Right lung (tissue), 5 donors: Measurements from ENCODE around the gene ACLY. TPM values are rescaled to one million over a fixed set of nuclear protein-coding genes. Genes with fewer than 3 reads are reported as not detected.
"Not testable (repeated sequence)": the region's sequence is repeated elsewhere in the genome, so short reads cannot be mapped to it uniquely, and the experiment has no call there.

ENCODE experiments used
- DNase-seq, 2 donors: peaks; one replicate each; pipeline ENCODE4 v3.0.0-alpha.2; 2013
- polyA plus RNA-seq, 5 donors: library from polyadenylated mRNA; unstranded; fragments of 120-200 nt; gene quantifications; one replicate each; pipeline versions ENCODE4 v1.2.1 to v1.2.3, GENCODE V29; 2013; ENCODE audit warnings: inconsistent platforms in 1 of 5, low replicate concordance in 1 of 5; ENCODE audit not compliant: insufficient read length in 5 of 5, insufficient read depth in 1 of 5

ACLY gene
- polyA plus RNA-seq, 5 donors, result 69.8 to 87.7 (median 72.1) TPM

DNA sequence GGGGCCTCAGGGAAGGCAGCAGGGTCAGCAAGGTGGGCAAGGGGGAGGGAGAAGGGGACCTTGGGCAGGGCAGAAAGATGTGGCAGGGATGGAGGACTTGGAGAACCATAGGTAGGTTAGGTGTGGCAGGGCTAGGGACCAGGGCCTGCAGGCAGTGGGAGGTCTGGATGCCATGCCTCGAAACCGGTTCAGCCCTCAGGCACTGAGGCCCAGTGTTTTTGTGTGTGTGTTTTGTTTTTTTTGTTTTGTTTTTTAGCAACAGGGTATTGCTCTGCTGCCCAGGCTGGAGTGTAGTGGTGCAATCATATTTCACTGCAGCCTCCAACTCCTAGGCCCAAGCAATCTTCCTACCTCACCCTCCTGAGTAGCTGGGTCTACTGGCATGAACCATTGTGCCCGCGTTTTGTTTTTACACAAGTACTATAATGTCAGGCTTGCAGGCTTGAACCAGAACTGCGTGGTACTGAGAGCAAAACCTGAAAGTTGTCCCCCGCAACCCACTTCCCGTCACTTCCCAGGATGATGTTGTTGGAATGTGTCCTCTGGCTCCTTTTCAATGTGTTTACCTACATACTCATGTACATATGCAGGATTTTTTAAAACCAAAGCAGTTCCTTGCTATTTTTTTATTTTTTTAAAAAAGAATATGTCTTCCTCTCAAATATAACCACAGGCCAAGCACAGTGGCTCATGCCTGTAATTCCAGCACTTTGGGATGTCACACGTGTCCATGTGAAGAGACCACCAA is 24.0 kb upstream of the ACLY start:
- DNase-seq, result no peak

DNA sequence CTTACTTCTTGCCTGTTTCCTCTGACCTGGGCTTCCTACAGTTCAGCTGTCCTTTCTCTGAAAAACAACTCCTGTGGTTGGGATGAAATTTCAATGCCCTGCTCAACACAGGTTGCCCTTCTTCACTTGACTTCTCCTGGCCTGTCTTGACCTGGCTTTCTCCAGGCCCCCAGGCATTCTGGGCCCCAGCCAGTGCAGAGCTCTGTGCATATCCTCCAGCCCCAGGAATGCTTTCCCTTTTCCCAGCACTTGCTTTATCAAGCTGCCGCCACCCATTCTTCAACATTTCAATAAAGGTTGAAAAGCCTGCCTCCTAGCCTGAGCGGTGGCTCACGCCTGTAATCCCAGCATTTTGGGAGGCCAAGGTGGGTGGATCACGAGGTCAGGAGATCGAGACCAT is 22.4 kb upstream of the ACLY start:
- DNase-seq, result no peak

DNA sequence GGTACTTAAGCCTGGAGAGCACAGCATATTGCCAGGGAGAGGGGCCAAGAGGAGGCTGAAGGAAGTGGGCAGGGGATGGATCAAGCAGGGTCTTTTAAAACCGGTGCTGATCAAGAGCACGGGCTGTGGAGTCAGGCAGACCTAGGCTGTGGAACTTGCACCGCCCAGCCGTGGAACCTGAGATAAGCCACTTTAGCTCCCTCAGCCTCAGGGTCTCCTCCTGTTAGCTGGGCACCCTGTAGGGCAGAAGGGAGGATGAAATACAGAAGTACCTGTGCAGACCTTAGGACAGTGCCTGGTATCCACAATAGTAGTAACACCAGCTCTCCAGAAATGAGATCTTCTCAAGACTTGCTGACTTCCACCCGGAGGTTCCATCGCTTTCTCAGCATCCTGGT is 20.9 kb upstream of the ACLY start:
- no peak for DNase-seq

DNA sequence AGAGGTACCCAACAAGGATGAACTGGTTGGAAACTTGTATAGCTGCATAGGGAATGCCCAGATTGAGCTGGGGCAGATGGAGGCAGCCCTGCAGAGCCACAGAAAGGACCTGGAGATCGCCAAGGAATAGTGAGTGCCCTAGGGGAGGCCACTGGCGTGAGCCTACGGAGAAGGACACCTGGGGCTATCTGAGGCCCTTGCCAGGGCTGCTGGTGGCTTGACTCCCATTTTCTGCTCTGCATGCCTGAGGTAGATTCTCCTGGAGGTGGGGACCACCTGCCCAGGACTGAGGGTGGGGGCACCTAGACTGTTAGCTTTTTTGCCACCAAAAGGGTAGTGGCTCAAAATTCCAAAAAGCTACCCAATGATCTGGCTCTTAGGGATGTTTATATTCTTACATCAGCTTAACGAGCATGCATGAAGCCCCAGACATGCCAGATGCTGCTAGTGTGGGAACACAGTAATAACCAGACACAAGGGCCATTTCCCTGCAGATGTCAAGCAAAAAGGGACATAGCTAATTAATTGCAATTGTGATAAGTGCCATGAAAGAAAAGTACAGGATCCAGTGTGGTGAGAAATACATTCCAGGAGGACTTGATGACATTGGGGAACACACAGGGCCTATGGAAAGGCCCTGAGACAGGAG is 20.4 kb upstream of the ACLY start:
- no peak for DNase-seq

DNA sequence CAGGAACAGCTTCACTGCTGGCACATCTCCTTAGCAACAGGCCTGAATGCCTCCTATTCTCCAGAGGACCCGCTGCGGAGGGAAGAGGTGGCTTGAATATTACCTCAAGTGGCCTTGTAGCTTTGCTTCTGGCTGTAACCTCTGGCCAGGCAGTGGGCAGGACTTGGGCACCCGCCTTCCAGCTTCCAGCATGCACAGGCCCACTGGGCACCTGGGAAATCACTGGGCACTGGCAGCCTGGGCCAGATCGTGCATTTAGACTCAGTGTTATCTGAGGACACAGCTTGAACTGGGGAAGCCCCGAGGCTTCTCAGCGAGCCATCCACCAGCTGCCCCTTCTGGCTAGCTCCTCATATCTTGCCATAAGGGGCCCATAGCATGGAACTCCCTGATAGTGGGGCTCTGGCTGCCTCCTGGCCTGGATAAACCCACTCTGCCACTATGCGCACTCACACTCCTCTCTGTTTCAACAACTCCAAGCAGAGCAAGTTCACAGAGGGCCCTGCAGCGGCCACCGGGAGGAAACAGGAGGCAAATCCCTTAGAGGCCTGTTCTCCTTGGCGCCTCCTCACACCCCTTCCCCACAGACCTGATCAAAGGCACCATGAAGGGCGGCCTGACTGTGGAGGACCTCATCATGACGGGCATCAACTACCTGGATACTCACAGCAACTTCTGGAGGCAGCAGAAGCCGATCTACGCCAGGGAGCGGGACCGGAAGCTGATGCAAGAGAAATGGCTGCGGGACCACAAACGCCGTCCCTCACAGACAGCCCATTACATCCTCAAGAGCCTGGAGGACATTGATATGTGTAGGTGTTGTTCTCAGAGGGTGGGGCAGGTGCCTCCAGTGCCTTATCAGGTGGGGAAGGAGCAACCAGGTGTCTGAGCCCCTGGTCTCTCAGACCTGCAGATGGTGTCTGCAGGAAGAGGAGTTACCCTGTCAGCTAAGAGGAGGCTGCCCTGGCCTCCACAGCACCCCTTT is 19.5 kb upstream of the ACLY start:
- DNase-seq, result no peak

DNA sequence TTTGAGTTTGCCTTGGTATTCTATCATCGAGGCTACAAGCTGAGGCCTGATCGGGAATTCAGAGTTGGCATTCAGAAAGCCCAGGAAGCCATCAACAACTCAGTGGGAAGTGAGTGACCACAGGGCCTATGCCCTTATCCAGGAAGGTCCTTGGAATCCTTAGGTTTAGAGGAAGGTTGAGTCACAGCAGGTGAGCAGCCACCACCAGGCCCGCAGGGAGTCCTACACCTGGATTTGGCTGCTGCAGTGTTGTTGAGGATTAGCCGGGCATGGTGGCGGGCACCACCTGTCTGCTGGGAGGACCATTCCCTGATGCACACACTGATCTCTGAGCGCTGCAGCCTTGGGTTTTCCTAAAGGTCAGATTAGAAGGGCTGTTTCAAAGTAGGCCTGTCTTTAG is 16.9 kb upstream of the ACLY start:
- no peak for DNase-seq

DNA sequence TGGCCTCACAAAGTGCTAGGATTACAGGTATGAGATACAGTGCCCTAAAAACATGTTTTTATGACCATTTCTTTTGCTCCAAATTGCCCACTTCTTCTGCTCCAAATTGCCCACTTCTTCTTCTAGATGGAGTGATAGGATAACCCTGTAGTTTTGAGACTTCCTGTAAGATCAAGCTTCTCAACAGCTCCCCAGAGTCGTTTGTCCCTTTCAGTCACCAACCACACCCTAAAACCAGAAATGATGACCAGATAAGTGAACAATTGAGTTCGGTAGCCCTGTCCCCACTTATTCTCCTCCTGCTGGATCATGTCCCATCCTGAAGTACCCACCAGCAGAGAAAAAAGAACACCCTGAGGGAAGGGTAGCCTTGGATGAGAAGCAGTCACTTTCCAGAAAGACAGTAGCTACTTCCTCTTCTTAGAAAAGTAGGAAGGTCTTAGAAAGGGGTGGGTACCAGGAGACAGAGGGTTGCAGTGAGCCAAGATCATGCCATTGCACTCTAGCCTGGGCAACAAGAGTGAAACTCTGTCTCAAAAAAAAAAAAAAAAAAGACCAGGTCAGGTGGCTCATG is 14.2 kb upstream of the ACLY start:
- no peak for DNase-seq

DNA sequence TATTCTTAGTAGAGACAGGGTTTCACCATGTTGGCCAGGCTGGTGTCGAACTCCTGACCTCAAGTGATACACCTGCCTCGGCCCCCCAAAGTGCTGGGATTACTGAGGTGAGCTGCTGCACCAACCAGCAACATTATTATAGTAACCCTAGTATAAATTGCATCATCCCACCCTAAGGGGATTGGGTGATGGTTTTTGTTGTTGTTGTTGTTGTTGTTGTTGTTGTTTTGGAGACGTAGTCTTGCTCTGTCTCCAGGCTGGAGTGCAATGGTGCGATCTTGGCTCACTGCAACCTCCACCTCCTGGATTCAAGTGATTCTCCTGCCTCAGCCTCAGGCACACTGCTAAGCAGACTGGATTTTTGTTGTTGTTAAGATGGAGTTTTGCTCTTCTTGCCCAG is 13.0 kb upstream of the ACLY start:
- not testable (repeated sequence) for DNase-seq

DNA sequence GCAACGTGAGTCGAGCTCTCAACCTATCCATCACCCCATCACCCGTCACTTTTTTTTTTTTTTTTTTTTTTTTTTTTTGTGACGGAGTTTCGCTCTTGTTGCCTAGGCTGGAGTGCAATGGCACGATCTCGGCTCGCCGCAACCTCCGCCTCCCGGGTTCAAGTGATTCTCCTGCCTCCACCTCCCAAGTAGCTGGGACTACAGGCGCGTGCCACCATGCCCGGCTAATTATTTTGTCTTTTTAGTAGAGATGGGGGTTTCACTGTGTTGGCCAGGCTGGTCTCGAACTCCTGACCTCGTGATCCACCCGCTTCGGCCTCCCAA is 12.0 kb upstream of the ACLY start:
- not testable (repeated sequence) for DNase-seq

DNA sequence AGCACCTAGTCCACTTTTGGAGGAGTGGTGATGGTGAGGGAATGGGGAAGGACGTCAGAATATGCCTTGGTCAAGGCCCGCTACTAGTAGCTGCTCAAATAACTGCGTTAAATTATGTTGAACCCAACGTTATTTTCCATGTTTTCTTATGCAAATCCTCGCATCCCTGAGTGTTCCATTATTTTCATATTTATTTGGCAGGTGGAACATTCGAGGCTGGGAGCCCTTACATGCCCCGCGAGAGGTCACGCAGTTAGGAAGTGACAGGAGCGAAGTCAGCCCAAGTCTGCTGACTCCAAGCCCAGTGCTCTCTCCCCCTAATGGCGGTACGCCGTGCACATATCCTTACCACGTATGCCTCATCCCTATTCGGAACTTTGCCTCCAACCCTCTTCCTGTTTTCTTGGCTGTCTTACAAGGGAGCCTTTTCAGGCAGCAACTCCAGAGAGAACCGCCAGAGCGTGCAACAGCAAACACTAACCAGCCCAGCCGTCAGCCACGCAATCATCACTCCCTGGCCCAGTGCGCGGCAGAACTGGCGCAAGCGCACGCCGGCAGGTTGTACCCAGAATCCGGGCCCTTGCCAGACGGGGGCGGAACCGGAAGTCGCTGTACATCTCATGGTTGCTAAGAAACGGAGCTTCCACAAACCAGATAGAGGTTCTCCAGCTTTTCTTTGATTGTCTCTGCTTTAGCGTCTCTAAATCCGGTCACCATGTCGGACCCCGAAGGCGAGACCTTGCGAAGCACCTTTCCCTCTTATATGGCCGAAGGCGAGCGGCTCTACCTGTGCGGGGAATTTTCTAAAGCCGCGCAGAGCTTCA is 11.5 kb upstream of the ACLY start, which contains the start of gene ODAD4:
Gene ODAD4 (plus strand): TSS at position 609 of the 824 bp plus-strand sequence. CDS start 107 bp downstream, at position 716.
- DNase-seq, result peak; percentile 95 to 97

DNA sequence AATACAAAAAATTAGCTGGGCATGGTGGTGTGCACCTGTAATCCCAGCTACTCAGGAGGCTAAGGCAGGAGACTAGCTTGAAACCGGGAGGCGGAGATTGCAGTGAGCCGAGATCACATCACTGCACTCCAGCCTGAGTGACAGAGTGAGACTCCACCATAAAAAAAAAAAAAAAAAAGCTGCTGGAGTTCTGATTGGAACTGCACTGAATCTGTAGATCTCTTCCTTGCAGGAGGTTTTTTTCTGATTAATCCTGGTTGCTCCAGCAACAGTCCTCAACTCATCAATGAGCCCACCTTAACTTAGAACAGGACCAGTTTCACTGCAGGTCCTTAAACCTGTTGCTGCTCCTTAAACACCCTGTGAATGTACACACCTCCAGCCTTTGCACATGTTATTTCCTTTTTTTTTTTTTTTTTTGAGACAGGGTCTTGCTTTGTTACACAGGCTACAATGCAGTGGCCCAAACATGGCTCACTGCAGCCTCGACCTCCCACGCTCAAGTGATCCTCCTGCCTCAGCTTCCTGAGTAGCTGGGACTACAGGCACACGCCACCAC is 10.0 kb upstream of the ACLY start:
- no peak for DNase-seq

DNA sequence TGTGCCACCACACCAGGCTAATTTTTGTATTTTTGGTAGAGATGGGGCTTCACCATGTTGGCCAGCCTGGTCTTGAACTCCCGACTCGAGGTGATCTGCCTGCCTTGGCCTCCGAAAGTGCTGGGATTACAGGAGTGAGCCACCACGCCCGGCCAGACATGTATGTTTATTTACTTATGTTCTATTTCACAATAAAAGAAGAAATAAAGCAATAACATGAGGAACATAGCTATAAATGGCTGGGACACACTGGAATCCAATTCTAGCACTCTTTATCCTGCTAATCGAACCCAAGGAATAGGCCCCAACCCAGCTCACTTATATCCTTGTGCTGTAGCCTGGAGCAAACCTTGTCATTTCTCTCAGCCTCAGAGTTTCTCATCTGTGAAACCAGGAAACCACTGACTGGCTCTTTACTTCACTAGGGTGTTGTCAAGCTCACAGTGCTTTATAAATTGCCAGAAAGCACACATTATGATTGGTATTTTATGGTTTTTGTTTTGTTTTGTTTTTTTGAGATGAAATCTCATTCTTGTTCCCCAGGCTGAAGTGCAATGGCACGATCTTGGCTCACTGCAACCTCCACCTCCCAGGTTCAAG is 7.3 kb upstream of the ACLY start:
- DNase-seq, result no peak

DNA sequence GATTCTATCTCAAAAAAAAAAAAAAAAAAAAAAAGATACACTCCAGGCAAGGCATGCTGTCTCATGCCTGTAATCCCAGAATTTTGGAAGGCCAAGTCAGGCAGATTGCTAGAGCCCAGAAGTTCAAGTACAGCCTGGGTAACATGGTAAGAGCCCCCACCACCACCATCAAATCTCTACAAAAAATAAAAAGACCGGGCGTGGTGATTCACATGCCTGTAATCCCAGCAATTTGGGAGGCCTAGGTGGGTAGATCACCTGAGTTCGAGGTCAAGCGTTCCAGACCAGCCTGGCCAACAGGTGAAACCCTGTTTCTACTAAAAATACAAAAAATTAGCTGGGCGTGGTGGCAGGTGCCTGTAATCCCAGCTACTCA is 1.8 kb upstream of the ACLY start:
- DNase-seq, result no peak

DNA sequence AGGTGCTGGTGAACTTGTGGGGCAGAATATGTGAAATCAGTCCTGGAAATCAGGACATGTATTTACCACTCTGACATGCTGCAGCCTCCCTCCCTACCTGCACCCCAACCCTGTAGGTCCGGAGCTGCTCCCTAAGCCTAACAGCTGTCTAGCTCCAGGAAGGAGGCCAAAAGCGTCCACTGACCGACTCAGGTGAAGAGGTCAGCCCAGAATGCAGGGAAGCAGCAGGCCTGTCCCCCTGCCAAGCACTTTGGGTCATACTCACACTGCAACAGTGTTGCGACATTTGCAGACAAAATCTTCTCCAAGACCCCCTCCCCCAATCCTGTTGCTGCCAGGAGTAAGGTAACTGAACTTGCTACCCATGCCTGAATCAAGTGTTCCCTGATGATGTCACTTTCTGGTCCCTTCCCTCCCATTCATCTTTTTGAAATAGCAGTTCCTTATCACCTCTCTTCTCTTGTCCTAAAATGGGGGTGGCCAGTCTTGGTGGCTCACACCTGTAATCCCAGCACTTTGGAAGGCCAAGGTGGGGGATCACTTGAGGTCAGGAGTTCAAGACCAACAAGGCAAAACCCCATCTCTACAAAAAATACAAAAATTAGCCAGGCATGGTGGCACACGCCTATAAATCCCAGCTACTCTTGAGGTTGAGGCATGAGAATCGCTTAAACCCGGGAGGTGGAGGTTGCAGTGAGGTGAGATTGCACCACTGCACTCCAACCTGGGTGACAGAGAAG is 1.3 kb upstream of the ACLY start:
- no peak for DNase-seq

DNA sequence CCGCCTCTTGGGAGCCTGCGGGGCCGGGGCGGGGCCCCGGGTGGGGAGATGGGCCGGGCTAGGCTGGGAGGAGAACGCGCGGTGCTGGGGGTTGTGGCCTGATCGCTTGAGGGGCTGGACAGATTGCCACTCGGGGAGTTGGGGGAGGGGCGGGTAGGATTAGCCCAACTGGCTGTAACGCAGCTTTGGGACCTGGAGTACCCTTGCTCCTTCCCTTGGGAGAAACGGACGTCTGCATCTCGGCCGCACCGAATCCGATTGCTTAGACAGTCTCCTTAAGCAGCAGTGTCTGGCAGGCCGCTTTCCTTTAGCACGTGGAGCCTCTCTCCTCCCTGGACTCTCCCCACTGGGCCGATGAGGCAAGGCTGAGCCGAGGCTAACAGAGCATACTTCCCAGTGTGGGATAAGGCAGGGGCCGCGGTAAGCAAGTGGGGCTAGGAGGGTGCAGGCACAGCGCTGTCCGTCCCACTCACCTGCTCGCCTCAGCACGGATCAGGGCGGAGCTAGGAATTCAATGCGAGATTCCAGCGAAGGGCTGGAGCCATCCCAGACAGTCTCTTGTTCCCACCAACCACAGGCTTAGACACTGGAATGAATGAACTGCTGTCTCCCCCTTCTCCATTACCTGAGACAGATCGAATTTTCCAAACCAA is 540 bp upstream of the ACLY start:
- no peak for DNase-seq

DNA sequence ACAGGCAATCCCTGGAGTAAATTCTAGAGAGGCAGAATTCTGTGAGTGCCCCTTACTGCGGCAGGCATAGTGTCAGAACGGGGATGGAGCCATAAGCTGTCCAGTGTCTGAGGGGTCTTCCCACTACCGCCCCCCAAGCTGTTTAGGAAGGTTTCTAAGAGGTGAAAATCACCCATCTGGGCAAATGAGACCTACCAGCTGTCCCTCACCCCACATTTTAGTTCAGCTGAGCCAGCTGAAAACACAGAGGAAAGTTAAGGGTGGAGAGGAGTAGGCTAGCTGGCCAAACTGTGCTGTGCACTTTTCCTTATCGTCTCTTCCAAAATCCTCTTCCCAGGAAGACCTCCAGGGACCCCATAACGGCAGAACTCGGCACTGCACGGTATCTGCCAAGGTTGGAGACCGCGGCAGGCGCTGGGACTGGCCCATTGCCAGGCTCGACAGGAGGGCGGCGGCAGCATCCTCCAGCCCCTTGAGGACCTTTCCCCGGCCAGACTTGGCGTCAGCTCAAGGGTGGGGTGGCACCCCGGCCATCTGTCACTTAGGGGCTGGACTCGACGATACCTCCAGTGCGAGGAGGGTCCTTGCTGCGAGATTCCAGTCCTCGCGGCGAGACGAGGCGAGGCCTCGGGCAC is 955 bp downstream of the ACLY start:
- DNase-seq, result peak in 1 of 2 donors; percentile 48

DNA sequence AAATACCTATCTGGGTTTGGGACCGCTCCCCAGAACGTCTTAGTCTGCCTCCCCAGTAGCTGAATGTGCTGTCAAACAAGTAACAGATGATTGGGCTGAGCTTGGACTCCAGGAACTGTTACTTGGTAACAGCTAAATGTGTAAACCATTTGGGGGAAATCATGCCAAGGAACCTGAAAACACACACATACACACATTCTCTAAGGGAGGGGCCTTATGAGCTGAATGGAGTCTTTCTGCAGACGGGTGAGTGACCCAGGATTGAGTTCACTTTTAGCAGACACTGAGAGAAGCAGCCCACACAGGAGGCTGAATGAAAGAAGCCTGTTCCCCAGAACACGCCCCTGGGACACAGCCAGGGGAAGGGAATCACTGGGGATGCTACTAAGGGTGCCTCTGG is 1.6 kb downstream of the ACLY start:
- DNase-seq, result peak in 1 of 2 donors; percentile 41

DNA sequence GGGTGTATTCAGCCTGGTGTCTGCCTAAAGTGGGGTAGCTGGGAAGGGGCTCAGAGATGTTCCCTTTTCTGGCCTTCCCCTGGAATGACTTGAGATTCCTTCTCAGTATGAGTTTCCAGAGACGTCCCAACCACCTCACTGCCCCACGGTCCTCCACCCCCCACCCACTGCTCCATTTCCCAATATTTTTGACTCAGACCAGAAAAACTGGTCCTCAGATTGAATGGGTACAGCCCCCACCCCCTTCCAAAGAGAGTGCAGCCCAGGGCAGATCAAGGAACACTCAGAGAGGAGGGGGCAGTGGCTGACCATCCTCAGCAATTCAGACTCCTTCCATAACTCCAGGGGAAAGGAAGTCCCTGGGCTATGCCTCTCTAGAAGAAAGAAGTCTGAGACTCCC is 3.2 kb downstream of the ACLY start:
- DNase-seq, result no peak

DNA sequence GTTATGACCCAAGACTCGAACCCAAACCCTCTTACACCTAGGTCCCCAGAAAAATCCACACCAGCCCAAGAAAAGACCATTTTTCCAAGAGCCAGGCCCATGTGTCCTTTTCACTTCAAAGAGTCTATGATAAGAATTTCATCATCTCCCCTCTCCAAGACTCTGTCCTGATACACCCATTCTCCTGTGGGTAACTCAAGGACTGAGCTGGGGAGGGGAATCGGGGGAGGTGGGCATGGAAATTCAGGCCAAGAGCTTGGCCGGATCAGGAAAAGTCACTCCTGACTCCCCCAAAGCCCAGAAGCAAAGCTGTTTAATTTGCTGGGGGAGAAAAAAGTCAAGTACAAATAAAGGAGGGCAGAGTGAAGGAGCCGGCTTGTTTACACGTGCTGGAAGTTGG is 3.7 kb downstream of the ACLY start:
- DNase-seq, result no peak
